ENCODE data around the gene PAK3. TPM values are rescaled to one million over a fixed set of nuclear protein-coding genes. Genes with fewer than 3 reads are reported as not detected.

PAK3 gene
- total and polyA plus RNA-seq, 2 of the 8 experiments (the other 6 are each of a cell fraction or from before 2014, with no cell fraction given) = 0.80 to 7.2 TPM

GRCh38 chrX:111047575-111047974, 48.4 kb upstream of the PAK3 start:
- WGBS, 2 experiments (ENCODE audit: extremely low coverage in 1 of 2, insufficient coverage in 1 of 2, insufficient read length in 1 of 2, insufficient replicate concordance in 2 of 2, low coverage in 1 of 2, low lambda C conversion rate in 2 of 2, missing lambda C conversion rate in 1 of 2) = 100% methylated on average over 2 of the region's 4 CpGs; no CpG with 5 or more reads in 1 of the 2 experiments

More at GRCh38 chrX:111047575-111047974, 48.4 kb upstream of the PAK3 start:
- ChIA-PET POLR2A (ENCODE audit: partially characterized antibody) (no interaction called here), CTCF (ENCODE audit: partially characterized antibody) (interaction anchor here (0.9 kb wide), 1 partner anchor 87 kb away, joined by 3 read pairs; no protein-coding TSS in a partner anchor)
- Histone ChIP-seq H3K79me1 (ENCODE audit: low read depth, low read length) (no peaks in the 10 kb centered on the region), H3K79me2 (ENCODE audit: control insufficient read depth in 1 of 2, insufficient read depth in 2 of 2, low read length in 2 of 2) (no peaks in the 10 kb centered on the region), H3K56ac (replicated peaks; ENCODE audit: insufficient read length, low read depth, low read length) (no peak overlapping the region), H3K23me2 (ENCODE audit: low read depth, low read length) (no peaks in the 10 kb centered on the region), H4K5ac (ENCODE audit: insufficient read length, low read depth, low read length) (no peak overlapping the region), H2BK20ac (ENCODE audit: low read length) (no peak overlapping the region), H2BK12ac (ENCODE audit: low read depth, low read length) (no peak overlapping the region), H3K14ac (ENCODE audit: insufficient read length) (no peak overlapping the region), H4K8ac (ENCODE audit: extremely low read depth, insufficient read depth, low read length) (no peak overlapping the region), H3K9me3 (ENCODE audit: insufficient read depth in 2 of 2, low read depth in 1 of 2, low read length in 1 of 2) (no peaks in the 10 kb centered on the region), H3K4me3 (ENCODE audit: extremely low read depth in 1 of 4, insufficient read depth in 2 of 4, low read depth in 3 of 4, low read length in 4 of 4) (no peak overlapping the region), H2BK5ac (ENCODE audit: low read depth, low read length) (no peak overlapping the region), H3K4me1 (replicated peaks in 1 of 4; ENCODE audit: control insufficient read depth in 3 of 4, insufficient read depth in 4 of 4, low read length in 3 of 4) (no peaks in the 10 kb centered on the region), H4K20me1 (replicated peaks in 1 of 2; ENCODE audit: control insufficient read depth in 1 of 2, insufficient read depth in 2 of 2, low read length in 2 of 2) (no peaks in the 10 kb centered on the region), H2BK120ac (replicated peaks; ENCODE audit: low read depth, low read length) (no peak overlapping the region), H3K9ac (replicated peaks in 1 of 4; ENCODE audit: extremely low read depth in 1 of 4, low read depth in 3 of 4, low read length in 3 of 4) (no peak overlapping the region), H3K4ac (replicated peaks; ENCODE audit: insufficient read length, low read depth, low read length) (no peak overlapping the region), H2AFZ (ENCODE audit: low read length) (no peak overlapping the region), H3K27me3 (replicated peaks in 1 of 4; ENCODE audit: control insufficient read depth in 3 of 4, extremely low read depth in 1 of 4, insufficient read depth in 3 of 4, low read length in 3 of 4) (no peaks in the 10 kb centered on the region), H2AK5ac (ENCODE audit: low read depth, low read length) (no peak overlapping the region), H3K23ac (ENCODE audit: insufficient read length) (no peak overlapping the region), H2BK15ac (ENCODE audit: low read length) (no peak overlapping the region), H4K91ac (replicated peaks; ENCODE audit: insufficient read length, low read length) (no peak overlapping the region), H3K18ac (ENCODE audit: extremely low read depth, low read length) (no peak overlapping the region), H3K27ac (ENCODE audit: low read depth, low read length) (no peak overlapping the region), H3K36me3 (ENCODE audit: control insufficient read depth in 2 of 4, insufficient read depth in 4 of 4, low read length in 3 of 4) (no peaks in the 10 kb centered on the region), H3K4me2 (ENCODE audit: insufficient read depth in 1 of 2, low read depth in 2 of 2, low read length in 2 of 2) (no peak overlapping the region)
- no peak for DNase-seq (ENCODE audit: low read depth in 1 of 2, low spot score in 2 of 2)
- no peak for FAIRE-seq
- TF ChIP-seq FOSL1 (IDR thresholded peaks at IDR 0.05; ENCODE audit: insufficient read depth, low read depth, low read length) (no peak), BCL11A (IDR thresholded peaks at IDR 0.05; ENCODE audit: low read depth in 2 of 2, low read length in 2 of 2) (no peak), RXRA (IDR thresholded peaks at IDR 0.05; ENCODE audit: insufficient read depth, low read depth, low read length) (no peak), BRCA1 (IDR thresholded peaks at IDR 0.05; ENCODE audit: low read depth, low read length) (no peak), CHD2 (IDR thresholded peaks at IDR 0.05; ENCODE audit: low read length) (no peak), KDM1A (IDR thresholded peaks at IDR 0.05; ENCODE audit: borderline replicate concordance, low read length) (no peak)
- TF ChIP-seq, protein P1, sequence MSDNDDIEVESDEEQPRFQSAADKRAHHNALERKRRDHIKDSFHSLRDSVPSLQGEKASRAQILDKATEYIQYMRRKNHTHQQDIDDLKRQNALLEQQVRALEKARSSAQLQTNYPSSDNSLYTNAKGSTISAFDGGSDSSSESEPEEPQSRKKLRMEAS (IDR thresholded peaks at IDR 0.05) = no peak
- TF ChIP-seq, protein P2, sequence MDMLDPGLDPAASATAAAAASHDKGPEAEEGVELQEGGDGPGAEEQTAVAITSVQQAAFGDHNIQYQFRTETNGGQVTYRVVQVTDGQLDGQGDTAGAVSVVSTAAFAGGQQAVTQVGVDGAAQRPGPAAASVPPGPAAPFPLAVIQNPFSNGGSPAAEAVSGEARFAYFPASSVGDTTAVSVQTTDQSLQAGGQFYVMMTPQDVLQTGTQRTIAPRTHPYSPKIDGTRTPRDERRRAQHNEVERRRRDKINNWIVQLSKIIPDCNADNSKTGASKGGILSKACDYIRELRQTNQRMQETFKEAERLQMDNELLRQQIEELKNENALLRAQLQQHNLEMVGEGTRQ (IDR thresholded peaks at IDR 0.05; ENCODE audit: low read length) = no peak
